NOMO-1 treated with DMSO at 0.1 percent for 48 hours (cell line): ENCODE measurements around the gene LMNTD2.
A peak's percentile ranks its signal among the peaks of the same experiment; 100 is the strongest.

Experiments used
- DNase-seq: peaks from one replicate; lab custom pipeline; 2025; ENCODE audit not compliant: unreplicated experiment; lab: John Stamatoyannopoulos, UW

The LMNTD2 gene

GRCh38 chr11:568306-569157, 8.0 kb upstream of the LMNTD2 start:
- peak; percentile 94 for DNase-seq

GRCh38 chr11:567629-568292, 7.2 kb upstream of the LMNTD2 start:
- no peak for DNase-seq

GRCh38 chr11:567011-567628, 6.6 kb upstream of the LMNTD2 start:
- DNase-seq = no peak

GRCh38 chr11:565921-566509, 5.5 kb upstream of the LMNTD2 start:
- no peak for DNase-seq

- DNase-seq = no peak
Observed at GRCh38 chr11:563812-564578, 3.5 kb upstream of the LMNTD2 start.

GRCh38 chr11:563066-563811, 2.7 kb upstream of the LMNTD2 start:
- DNase-seq = no peak

- no peak for DNase-seq
Observed at GRCh38 chr11:562046-562645, 1.6 kb upstream of the LMNTD2 start.

- DNase-seq = peak; percentile 20
Observed at GRCh38 chr11:561148-562003, 838 bp upstream of the LMNTD2 start.

- no peak for DNase-seq
Observed at GRCh38 chr11:559712-560304, 730 bp downstream of the LMNTD2 start.

GRCh38 chr11:559020-559620, 1.4 kb downstream of the LMNTD2 start:
- no peak for DNase-seq

GRCh38 chr11:558503-558902, 2.0 kb downstream of the LMNTD2 start:
- DNase-seq = no peak

- DNase-seq = no peak
Observed at GRCh38 chr11:557328-558132, 3.0 kb downstream of the LMNTD2 start.

GRCh38 chr11:556662-557256, 3.8 kb downstream of the LMNTD2 start:
- DNase-seq = no peak

GRCh38 chr11:555780-556661, 4.5 kb downstream of the LMNTD2 start:
- no peak for DNase-seq

GRCh38 chr11:555227-555779, 5.2 kb downstream of the LMNTD2 start:
- DNase-seq = no peak
